GM21526 (cell line): Measurements from ENCODE around the gene TOPAZ1.
"Not testable (repeated sequence)": the region's sequence is repeated elsewhere in the genome, so short reads cannot be mapped to it uniquely, and the experiment has no call there.

Experiments
- ATAC-seq: cut with Tn5 transposase; IDR thresholded peaks from one replicate; pipeline ENCODE4 v1.9.1; 2021; ENCODE audit warnings: moderate library complexity; ENCODE audit not compliant: unreplicated experiment, low FRiP score

TOPAZ1 gene

DNA sequence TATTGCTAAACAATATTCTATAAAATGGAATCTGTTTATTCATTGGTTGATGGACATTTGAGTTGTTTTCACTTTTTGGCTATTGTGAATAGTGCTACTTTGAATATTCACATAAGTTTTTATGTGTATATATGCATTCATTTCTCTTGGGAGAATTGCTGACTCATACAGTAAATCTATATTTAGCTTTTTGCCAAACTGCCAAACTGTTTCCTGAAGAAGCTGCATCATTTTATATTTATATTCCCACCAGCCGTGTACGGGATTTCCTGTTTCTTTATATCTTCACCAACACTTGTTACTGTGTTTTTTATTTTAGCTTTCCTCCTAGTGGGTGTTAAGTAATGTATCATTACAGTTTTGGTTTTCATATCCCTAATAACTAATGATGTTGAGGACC is 84.3 kb downstream of the TOPAZ1 start:
- ATAC-seq: no peak

DNA sequence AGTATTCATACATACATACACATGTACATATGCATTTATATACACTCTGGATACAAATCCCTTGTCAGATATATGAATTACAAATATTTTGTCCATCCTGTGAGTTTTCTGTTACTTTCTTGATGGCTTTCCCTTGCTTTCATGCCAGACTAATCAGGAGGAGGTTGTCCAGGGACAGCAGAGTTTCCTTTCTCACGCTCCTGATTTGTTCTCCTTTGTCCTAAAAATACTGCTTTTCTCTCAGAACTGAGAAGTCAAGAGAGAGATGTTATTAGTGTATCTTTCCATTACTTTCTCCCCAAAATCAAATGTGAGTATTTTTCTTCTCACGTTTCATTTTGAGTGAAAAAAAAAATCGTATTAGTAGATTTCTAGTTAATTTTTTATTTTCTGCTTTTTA is 84.8 kb downstream of the TOPAZ1 start:
- ATAC-seq: no peak

DNA sequence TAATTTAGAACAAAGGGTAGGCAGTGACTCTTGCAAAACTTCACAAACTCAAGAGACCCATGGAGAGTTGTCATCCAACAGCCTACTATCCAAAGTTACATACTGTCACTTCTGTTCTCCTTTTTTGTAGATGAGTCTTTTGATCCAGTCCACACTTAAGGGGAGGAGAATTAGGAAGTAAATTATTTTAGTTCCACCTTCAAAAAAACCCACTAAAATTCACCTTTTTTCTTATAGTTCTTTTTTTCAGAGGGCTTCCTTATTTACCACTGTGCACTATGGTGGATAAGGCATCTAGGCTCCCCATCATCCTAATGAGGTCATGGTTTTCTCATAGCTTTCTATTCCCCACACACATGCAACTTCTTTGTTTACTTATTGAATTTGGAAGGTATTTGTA is 88.3 kb downstream of the TOPAZ1 start:
- ATAC-seq: no peak

DNA sequence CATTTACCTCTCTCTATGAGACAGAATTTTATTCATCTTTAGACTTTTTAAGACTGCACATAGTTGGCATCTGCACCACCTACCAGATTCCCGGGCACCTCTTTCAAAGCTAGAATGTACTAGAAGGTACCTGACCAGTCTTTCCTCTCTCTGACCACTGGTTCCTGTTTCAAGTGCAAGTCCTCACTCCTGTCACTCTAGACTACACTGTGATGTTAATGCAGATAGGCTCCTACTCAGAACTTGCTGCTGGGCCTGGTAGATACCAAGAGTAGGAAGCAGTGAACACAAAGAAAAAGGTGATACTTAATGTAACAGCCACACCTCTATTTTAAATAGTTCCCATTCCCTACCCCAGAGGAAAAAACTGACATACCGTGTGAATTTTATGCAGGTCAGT is 88.8 kb downstream of the TOPAZ1 start:
- no peak for ATAC-seq

DNA sequence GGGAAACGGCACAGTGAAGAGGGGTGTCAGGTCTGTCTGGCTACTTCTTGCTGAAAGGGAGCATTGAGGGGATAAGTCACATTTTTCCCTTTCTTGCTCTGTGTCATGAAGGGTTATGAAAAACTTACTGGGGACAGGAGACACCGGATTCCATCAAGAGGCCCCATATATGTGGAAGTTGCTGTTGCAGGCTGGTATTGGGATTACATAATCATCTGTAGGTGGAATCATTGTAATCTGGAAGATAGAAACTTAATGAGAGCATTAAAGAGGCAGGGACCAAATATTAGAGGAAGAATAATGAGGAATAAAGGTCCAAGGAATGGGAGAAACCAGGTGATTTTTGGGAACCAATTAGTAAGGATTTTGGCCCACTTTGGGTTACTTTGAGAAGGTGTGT is 92.6 kb downstream of the TOPAZ1 start:
- no peak for ATAC-seq

DNA sequence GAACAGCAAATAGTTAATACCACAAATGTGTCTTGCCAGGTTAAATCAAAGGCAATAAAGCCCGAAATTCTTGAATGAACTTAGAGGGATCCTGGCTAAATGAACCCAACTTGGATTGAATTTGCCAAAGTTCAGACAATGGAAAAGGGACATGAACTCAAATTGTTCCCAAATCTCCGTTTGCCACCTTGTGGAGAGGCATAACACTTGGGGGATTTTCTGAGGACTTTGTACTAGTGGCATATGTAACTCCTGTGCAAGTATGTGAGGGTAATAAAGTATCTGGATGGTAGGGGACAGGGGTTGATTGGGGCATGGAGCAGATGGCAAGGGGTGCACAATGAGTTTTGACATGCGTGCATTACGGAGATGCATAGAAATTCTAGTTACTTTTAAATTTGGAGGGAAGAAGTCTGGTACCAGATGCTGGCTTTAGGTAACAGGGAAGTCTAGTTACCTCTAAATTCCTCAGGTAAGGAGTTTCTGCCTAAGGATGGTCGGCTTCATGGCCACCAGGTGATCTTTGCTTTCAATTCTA is 95.6 kb downstream of the TOPAZ1 start:
- no peak for ATAC-seq

DNA sequence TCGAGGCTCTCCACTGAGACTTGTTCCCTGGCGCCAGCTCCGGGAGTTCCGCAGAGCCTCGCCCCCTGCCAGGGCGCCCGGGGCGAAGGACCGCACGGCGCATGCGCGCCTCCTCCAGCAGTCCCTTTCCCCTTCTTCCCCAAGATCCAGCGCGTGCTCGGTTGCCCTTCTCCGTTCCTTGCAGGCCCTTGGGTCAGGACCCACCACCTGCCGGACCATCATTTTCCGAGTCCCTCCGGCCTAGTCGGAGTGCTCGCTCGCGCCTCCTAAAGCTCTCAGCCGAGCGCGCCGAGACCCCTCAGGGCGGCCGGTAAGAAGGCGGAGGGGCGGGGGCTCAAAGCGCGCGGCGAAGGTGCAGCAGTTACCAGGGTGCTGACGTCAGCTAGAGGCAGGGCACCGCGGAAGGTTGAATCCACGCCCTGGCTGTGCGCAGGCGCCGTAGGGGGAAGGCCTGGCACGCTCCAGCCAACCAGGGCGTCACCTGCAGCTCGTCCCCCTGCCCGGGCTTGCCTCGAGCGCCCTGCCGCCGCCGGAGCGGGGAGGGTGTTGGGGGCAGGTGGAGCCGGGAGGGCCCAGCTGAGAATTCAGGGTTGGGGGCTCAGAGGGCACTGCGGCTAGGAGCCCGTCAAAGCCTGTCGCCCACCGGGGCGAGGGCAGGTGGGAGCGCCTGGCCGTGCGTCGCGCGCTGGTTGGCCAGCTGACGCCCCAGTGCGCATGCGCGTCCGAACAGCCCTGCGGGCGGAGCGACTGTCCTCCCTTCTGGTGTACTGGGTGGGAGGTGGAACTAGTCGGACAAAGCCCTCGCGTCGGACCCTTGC is 96.5 kb downstream of the TOPAZ1 start, which contains the start of gene TCAIM:
Gene TCAIM (plus strand): TSS at position 757 of the 818 bp plus-strand sequence. CDS start 16,017 bp downstream, outside the sequence.
- ATAC-seq: peak; percentile 85

DNA sequence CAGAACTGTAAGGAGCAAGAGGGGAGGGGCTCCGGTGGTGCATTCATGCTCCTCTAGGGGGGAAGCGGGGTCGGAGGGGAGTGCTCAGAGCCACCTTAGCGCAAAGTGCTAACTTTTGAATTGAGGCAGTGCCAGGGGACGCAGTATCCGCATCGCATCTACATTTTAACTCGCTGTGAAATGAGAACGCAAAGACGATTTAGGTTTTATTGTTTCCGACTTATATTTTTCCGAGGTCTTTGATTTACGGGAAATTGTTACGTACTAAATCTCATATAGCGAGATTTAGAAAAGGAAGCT is 97.1 kb downstream of the TOPAZ1 start:
- ATAC-seq: no peak

DNA sequence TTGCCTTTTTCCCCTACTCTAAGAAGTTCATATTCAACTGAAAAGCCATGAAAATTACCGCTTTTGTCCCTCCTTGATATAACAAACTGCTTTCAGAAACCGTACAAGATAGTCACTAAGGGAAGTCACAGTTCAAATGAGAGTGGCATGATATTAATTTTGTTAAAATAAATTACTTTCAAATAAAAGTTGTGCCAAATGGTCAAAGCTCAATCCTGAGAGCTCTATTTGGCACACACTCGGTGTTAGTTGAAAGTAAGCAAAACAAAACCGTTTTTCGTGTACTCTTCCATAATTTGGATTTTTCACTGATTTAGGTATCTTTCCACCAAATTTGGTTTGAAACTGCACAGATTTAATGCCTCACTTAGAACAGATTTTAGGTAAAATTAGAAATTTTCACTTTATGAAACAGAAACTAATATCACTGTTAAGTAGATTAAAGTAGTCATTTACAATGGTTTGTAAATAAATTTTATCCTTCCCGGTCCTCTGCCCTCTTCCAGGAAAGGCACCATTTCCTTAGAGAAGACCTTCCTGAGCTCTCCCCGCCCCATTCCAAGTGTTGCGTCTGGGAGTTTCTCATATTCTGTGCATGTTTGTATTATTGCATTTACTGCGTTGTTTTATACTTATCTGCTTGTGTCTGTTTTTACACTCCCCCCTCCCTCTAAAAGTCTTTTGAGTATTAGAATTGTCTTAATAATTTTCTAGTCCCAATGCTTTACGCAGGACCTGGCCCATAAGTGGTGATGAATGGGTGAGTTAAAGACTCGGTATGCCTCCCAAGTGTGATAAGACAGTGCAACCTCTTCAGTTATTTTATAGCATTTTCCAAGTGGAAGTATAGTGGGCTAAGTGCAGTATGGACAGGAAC is 97.7 kb downstream of the TOPAZ1 start:
- no peak for ATAC-seq

GRCh38 chr3:44340058-44340395 is 98.3 kb downstream of the TOPAZ1 start:
- ATAC-seq: no peak

GRCh38 chr3:44342176-44342790 is 100.6 kb downstream of the TOPAZ1 start:
- ATAC-seq: no peak

- ATAC-seq: no peak
These were observed 101.7 kb downstream of the TOPAZ1 start for GRCh38 chr3:44343421-44343820.

- ATAC-seq: not testable (repeated sequence)
These were observed 104.9 kb downstream of the TOPAZ1 start for GRCh38 chr3:44346590-44346989.

GRCh38 chr3:44348993-44349392 is 107.3 kb downstream of the TOPAZ1 start:
- no peak for ATAC-seq

GRCh38 chr3:44353355-44353924 is 111.8 kb downstream of the TOPAZ1 start:
- ATAC-seq: no peak

DNA sequence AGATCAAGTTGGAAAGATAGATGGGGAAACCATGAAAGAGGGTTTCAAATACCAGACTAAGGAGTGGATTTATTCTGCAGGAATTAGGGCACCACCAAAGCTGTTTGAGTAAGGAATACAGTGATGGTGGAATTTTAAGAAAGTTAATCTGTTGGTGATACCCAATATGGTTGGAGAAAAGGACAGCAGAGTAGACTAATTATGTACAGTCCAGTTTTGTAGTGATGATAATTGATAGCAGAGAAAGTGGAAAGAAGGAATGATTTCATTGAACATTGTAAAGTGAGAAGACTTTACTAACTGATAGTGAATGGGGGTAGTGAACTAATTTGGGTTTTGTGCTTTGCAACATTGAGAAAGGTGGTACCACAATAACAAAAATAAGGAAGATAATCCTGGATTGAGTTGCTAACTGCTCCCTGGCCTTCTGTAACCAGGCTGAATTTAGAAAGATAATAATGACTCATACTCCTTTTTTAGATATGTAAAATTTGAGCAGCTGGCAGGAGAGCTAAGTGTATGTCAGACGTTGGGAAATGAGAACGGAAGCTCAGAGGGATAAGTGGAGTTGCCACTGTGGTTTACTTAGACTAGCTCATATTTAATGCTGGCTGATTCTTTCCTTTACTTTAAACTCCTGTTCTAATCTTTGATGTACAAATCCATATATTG is 113.8 kb downstream of the TOPAZ1 start:
- ATAC-seq: no peak

- no peak for ATAC-seq
These were observed 117.6 kb downstream of the TOPAZ1 start for GRCh38 chr3:44359146-44359751.

DNA sequence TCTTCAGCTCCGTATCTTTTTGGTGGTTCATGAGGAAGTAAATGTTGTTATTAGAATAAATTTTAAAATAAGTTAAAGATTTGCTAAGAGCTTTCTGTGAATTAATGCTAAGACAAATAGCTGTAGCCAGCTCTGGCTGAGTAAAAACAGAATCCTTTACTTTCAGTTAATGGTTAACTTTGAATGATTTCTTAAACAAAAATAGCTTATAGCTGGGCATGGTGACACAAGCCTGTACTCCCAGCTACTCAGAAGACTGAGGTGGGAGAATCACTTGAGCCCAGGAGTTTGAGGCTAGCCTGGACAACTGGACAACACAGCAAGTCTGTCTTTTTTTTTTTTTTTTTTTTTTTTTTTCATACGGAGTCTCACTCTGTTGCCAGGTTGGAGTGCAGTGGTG is 121.9 kb downstream of the TOPAZ1 start:
- no peak for ATAC-seq

- no peak for ATAC-seq
These were observed 124.3 kb downstream of the TOPAZ1 start for GRCh38 chr3:44365952-44366351.

GRCh38 chr3:44375450-44375849 is 133.8 kb downstream of the TOPAZ1 start:
- ATAC-seq: no peak
